Endothelial cell of hepatic sinusoid (primary cell): Measurements from ENCODE around the gene CORO1C.
"Not testable (repeated sequence)": the region's sequence is repeated elsewhere in the genome, so short reads cannot be mapped to it uniquely, and the experiment has no call there.

Experiments
- in situ Hi-C: cut with HindIII; loops from 2 replicates; pipeline ENCODE4 v1.10.0; 2017; ENCODE audit warnings: low sequenced_read_pairs

The CORO1C gene

DNA sequence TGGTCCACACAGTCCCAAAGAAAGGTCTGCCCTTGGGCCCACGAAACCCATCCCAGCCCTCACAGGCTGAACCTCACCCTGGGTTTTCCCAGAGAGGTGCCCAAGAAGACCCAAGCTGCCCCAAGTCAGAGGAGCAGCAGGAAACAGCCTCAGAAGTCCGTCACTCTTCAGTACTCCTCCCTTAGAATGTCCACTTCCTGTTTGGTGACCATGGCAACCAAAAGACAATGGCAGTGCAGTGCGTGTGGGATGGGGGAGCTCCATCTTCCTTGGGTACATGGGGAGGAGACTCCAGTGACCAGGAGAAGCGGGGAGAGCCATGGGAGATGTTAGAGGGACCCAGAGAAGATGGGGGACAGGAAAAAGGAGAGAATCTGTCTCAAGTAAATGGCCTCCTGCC, 108.9 kb downstream of the CORO1C start:
- in situ Hi-C loops, result loop anchor here (5.0 to 10.0 kb wide), 2 partner anchors 60 to 62 kb away; partner anchors contain the start of genes ISCU and SART3

DNA sequence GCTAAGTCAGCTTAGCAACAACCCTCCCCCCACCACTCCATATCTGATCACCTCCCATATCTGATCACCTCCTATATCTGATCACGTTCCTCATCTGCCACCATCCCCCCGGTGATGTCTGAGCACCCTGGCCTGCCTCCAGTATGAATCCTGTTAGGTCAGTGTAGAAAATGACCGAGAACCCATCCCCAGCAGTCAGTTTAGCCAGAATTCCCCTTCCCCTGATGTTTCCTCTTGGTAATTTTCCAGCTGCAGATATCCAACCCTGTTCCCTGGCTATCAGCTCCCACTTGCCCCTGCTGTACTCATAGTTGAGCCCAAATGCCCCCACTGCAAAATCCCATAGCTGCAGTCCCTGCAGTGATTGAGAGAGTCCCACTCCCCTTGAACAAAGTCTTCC, 110.2 kb downstream of the CORO1C start:
- in situ Hi-C loops, result loop anchor here (5.0 to 10.0 kb wide), 2 partner anchors 59 to 64 kb away; partner anchors contain the start of genes ISCU and SART3

- in situ Hi-C loops, result loop anchor here (5.0 to 10.0 kb wide), 2 partner anchors 58 to 64 kb away; partner anchors contain the start of genes ISCU and SART3
These were observed 111.0 kb downstream of the CORO1C start for GRCh38 chr12:108620236-108620879.

- in situ Hi-C loops, result loop anchor here (5.0 to 10.0 kb wide), 2 partner anchors 57 to 65 kb away; partner anchors contain the start of genes ISCU and SART3
These were observed 111.8 kb downstream of the CORO1C start for GRCh38 chr12:108619369-108620160.

GRCh38 chr12:108618953-108619274, 112.4 kb downstream of the CORO1C start:
- in situ Hi-C loops, result not testable (repeated sequence)

DNA sequence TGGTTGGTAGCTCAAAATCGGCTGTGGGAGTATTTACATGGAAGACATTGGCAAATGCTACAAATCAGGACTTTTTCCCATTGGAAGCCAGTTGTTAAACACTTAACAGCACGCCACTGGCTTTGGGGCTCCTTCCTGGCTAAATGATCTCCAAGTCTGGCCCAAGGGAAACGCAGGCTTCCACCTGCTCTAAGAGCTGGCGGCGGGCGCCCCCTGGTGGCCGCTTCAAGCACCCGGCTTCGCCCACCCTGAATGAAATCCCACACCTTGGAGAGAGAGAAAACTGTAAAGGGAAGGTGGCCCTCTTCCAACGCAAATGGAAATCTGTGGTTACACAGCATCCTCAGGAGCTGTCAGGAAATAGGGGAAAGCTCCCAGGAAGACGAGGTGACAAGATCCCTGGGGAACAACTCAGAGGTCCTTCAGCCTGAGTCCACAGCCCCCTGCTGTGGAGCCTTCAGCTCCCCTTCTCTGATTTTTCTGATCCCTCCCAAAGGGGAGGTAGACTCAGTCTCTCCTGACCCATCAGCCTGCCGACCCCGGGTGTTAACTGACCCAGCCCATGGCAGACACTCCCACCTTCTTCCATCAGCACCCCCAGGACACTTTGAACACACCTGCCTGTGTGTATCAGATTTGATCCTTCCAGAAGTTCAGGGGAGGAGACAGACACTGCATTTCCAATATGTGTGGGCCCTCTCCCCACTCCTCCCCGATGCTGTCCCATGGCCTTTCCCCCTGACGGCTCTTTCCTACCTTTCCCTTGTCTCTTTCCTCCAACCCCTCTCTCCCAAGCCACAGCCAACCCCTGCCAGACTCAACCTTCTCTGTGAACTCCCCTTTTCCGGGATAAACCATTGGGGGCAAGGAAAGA, 113.0 kb downstream of the CORO1C start:
- in situ Hi-C loops, result no loop called here

DNA sequence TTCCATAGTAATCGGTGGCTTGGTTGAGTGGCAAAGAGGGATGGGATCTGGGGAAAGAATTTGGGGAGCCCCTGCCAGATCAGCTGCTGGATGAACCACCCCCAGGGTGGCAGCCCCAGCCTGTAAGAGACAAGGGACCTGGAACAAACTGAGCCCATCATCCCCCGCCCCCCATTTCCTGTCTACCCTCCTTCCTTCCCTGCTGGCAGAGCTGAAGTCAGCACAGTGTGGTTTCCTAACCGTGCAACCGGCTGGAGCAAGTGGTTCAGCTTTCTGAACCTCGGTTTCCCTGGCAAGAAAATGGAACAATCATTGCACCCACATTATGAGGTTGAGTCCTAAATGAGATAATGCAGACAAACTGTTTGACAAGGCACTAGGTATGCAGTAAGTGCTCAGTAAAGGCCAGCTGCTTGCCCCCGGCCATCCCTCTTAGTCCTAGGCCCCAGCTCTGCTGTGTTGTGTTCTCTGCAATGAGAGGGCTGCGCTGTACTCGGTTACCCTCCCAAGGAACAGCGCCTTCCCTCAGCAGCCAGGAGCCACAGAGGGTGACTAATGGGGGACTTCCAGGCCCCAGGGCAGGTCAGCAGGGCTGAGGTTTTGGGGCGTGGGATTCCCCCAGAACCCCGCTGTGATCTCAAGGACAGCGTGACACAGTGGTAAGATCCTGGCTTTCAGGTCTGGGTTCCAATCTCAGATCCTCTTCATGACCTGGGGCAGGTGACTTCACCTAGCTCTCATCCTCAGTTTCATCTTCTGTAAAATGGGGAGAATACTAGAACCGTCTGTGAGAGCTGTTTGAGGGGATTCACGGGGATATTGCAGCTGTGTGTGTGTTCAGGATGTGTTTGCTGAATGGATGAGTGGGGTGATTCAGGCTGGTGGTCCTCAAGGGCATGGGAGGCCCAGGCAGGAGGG, 114.1 kb downstream of the CORO1C start:
- in situ Hi-C loops, result no loop called here

- in situ Hi-C loops, result no loop called here
These were observed 115.0 kb downstream of the CORO1C start for GRCh38 chr12:108616359-108616758.

DNA sequence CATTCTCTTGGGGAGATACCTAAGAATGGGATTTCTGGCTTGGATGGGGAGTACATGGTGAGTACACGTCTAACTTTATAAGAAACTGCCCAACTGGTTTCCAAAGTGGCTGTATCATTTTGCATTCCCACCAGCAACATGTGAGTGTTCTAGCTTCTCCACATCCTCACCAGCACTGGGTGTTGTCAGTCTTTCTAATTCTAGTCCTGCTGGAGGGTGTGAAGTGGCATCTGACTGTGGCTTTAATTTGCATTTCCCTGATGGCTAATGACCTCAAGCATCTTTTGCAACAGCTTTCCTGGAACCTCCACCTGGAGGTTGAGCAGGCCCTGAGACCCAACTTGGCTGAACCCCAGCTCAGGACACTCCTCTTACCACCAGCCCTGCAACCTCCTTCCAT, 115.4 kb downstream of the CORO1C start:
- in situ Hi-C loops, result no loop called here

DNA sequence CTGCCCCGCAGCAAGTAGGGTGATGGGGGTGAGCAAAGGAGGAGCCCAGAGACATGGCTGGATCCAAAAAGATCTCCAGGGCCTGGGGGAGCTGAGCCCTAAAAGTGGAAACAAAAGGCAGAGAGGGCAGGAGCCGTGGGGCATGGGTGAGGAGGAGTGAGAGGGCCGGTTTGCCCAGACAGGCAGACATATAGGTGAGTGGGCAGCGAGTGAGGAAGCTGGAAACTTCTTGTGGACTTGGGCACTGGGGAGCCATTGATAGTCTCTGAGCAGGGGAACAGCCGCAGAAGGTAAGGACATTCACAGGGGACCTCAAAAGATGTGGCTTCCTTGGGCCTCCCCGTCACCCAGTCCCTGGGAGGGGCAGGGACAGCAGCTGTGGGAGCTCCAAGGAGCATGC, 116.7 kb downstream of the CORO1C start:
- in situ Hi-C loops, result no loop called here

DNA sequence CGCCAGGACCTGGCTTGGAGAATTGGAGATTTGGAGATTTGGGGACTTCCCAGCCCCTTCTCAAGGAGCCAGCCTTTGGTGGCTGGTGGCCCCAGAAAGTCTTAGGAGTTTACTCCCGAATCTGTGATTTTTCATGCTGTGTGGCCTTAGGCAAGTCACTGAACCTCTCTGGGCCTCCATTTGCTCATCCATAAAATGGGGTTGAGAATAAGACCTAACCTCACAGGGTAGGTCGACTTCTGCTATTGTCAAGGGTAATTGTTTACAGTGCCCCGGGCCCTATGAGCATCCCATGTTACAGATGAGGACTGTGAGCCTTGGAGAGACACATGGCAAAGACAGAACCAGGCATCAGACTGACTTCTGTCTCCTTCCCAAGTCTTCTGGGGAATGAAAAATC, 117.3 kb downstream of the CORO1C start:
- in situ Hi-C loops, result no loop called here

GRCh38 chr12:108613548-108613947, 117.8 kb downstream of the CORO1C start:
- in situ Hi-C loops, result no loop called here

DNA sequence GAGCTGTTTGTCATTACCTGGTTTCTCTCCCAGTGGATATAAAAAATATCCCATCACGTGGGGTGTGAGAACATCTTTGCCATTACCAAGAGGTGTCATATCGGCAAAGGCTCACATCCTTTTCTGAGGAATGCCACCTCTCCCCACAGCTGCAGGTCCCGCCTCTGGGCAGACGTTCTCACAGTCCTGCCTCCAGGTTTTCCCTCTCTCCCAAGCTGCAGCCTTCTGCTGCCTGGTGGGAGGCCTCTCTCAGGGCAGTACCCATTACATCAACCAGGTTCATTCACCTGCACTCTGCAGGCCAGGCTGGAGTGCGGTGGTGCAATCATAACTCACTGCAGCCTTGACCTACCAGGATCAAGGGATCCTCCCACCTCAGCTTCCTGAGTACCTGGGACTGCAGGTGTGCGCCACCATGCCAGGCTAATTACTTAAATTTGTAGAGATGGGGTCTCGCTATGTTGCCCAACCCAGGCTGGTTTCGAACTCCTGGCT, 118.5 kb downstream of the CORO1C start:
- in situ Hi-C loops, result no loop called here

DNA sequence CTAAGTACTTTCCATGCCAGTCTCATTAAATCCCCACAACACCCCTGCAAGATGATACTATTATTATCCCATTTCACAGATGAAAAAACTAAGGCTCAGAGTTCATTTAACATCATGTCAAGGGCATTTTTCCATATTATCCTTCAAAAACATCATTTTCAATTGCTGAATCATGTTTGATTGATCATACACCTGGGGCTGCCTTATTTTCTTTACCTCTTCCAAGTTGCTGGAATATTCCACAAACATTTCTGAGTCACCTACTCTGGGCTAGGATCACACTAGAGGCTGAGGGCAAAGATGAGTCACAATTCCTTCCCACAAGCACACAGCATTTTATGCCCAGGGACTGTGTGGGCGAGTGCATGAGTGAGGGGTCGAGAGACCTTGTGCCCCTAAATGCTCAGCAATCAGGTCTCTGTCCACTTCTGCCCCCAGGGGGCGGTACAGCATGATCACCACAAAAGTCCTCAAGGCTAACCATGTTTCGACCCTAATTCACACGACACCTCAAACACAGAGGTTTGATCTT, 119.4 kb downstream of the CORO1C start:
- in situ Hi-C loops, result no loop called here

GRCh38 chr12:108610856-108611605, 120.3 kb downstream of the CORO1C start:
- in situ Hi-C loops, result no loop called here

DNA sequence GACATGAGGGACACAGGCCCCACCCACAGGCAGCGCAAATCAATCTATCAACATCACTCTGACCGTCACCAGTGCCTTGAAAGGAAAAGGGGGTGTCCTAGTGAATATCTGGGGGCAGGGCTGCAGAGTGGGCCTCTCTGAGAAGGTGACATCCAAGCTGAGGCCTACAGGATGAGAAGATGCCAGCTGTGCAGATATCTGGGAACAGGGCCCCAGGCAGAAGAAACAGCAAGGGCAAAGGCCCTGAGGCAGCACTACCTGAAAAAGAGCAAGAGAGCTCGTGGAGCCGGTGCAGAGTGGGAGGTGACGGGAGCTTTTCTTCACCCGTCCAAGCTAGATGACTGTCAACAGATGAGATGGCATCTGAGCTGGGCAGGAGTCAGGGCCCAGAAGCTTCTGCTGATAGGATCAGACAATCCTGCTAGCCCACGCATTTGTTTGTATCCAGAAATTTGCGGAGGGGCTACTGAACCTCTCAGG, 120.9 kb downstream of the CORO1C start:
- in situ Hi-C loops, result no loop called here

DNA sequence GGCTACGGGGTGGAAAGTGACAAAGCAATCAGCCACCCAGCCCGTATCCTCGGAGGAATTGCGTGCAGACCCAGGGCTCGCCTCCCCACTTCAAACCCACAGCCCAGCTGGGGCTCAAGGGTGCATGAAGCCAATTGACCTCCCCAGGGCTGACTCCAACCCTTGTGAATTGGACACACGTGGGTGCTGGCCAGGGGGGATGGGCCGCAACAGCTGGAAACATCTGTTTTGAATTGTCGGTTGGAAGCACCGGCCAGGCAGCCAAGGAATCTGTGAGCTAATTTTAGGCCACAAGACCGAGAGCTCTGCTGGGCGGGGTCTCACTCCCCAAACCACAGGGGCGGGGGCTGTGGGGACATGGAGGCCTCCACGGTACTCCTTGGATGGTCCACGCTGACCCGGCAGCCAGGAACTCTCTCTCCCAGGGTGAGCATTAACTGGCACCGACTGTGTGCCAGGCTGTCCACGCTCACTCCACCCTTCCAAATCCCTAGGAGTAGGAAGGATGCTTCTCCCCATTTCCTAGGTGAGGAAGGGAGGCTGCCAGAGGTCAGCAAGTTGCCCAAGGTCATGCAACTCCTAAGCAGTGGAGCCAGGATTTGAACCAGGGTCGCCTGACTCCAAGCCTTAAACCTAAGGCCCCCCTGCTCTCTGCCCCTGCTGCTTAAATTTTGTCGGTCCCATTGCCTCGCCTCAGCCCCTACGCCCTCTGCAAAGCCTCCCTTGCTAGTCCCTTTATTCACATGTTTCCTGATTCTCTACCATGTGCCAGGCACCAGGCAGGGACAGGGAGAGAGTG, 121.6 kb downstream of the CORO1C start:
- in situ Hi-C loops, result no loop called here

GRCh38 chr12:108608616-108609015, 122.7 kb downstream of the CORO1C start:
- in situ Hi-C loops, result no loop called here
